HEK293 (cell line): ENCODE data around the gene GNG7.

Experiments
- CTCF ChIA-PET: fragments of 350-600 bp; formaldehyde crosslinking; extraction: SDS; loops from one replicate; lab custom pipeline; 2021; ENCODE audit warnings: antibody characterized with exemption; lab: Yijun Ruan, JAX
- POLR2A ChIA-PET: fragments of 300-600 bp; formaldehyde crosslinking; extraction: SDS; loops from one replicate; lab custom pipeline; 2020; ENCODE audit warnings: antibody characterized with exemption, inconsistent platforms; lab: Yijun Ruan, JAX
- H3K27ac ChIP-seq: fragments of 200-500 bp; sonication (Bioruptor generic); 2 replicates; pipeline ENCODE4 v1.5.1; 2014; ENCODE audit warnings: low read depth, low read length, control low read depth, inconsistent platforms; ENCODE audit errors: extremely low read depth
- H3K36me3 ChIP-seq, 2 experiments: fragments of 200-500 bp in 1 of 2; sonication (Bioruptor generic) in 1 of 2; 1 replicate in 1 of 2; 2 replicates in 1 of 2; pipeline ENCODE4 v1.5.1; 2014 to 2017; ENCODE audit warnings: inconsistent platforms in 2 of 2, low read length in 2 of 2; ENCODE audit not compliant: control insufficient read depth in 2 of 2, insufficient read depth in 1 of 2
- H3K4me1 ChIP-seq: fragments of 200-500 bp; sonication (Bioruptor generic); 2 replicates; pipeline ENCODE4 v1.5.1; 2014; ENCODE audit warnings: mild to moderate bottlenecking, low read length, inconsistent platforms; ENCODE audit not compliant: control insufficient read depth, insufficient read depth
- H3K4me3 ChIP-seq: 2 replicates; pipeline ENCODE4 v1.5.1; 2011; ENCODE audit warnings: low read depth, mild to moderate bottlenecking, control low read depth, low read length, moderate library complexity
- H3K9me3 ChIP-seq: fragments of 200-500 bp; sonication (Bioruptor generic); 2 replicates; pipeline ENCODE4 v1.5.1; 2014; ENCODE audit warnings: low read depth, low read length, inconsistent platforms; ENCODE audit not compliant: control insufficient read depth, insufficient read depth
- GLI2 ChIP-seq: fragments of 450-650 bp; formaldehyde crosslinking; IDR thresholded peaks from 2 replicates; pipeline ENCODE4; 2017; ENCODE audit warnings: missing biosample characterization, missing genetic modification characterization, low read depth, borderline replicate concordance
- KLF1 ChIP-seq: fragments of 450-650 bp; formaldehyde crosslinking; IDR thresholded peaks from 2 replicates; pipeline ENCODE4 v1.5.1; 2016; ENCODE audit warnings: missing biosample characterization, missing genetic modification characterization
- KLF10 ChIP-seq: fragments of 450-650 bp; IDR thresholded peaks from 2 replicates; pipeline ENCODE4 v1.5.1; 2018; ENCODE audit warnings: missing biosample characterization, mild to moderate bottlenecking, missing genetic modification characterization
- KLF9 ChIP-seq: fragments of 450-650 bp; formaldehyde crosslinking; IDR thresholded peaks from 2 replicates; pipeline ENCODE4 v1.5.1; 2016; ENCODE audit warnings: missing biosample characterization, missing genetic modification characterization, low read depth
- REPIN1 ChIP-seq: fragments of 450-650 bp; formaldehyde crosslinking; IDR thresholded peaks from 2 replicates; pipeline ENCODE4 v1.5.1; 2017; ENCODE audit warnings: missing biosample characterization, missing genetic modification characterization, low read depth
- SCRT1 ChIP-seq: fragments of 450-650 bp; formaldehyde crosslinking; IDR thresholded peaks from 2 replicates; pipeline ENCODE4 v1.5.1; 2016; ENCODE audit warnings: missing biosample characterization, missing genetic modification characterization, borderline replicate concordance
- SCRT2 ChIP-seq: fragments of 450-650 bp; formaldehyde crosslinking; IDR thresholded peaks from 2 replicates; pipeline ENCODE4 v1.5.1; 2016; ENCODE audit warnings: missing biosample characterization, missing genetic modification characterization
- ZFP37 ChIP-seq: fragments of 450-650 bp; formaldehyde crosslinking; IDR thresholded peaks from 2 replicates; pipeline ENCODE4 v1.5.1; 2016; ENCODE audit warnings: missing biosample characterization, missing genetic modification characterization
- ZNF114 ChIP-seq: fragments of 450-650 bp; formaldehyde crosslinking; IDR thresholded peaks from 2 replicates; pipeline ENCODE4 v1.5.0; 2017; ENCODE audit warnings: missing biosample characterization, missing genetic modification characterization
- ZNF223 ChIP-seq: fragments of 450-650 bp; formaldehyde crosslinking; IDR thresholded peaks from 2 replicates; pipeline ENCODE4 v1.5.1; 2016; ENCODE audit warnings: missing biosample characterization, missing genetic modification characterization
- ZNF24 ChIP-seq: fragments of 450-650 bp; formaldehyde crosslinking; IDR thresholded peaks from 2 replicates; pipeline ENCODE4 v1.5.1; 2016; ENCODE audit warnings: missing biosample characterization, missing genetic modification characterization
- ZNF341 ChIP-seq: fragments of 450-650 bp; formaldehyde crosslinking; IDR thresholded peaks from 2 replicates; pipeline ENCODE4; 2016; ENCODE audit warnings: low read depth, missing biosample characterization, missing genetic modification characterization
- ZNF561 ChIP-seq: fragments of 450-650 bp; IDR thresholded peaks from 2 replicates; pipeline ENCODE4 v1.5.1; 2018; ENCODE audit warnings: missing biosample characterization, missing genetic modification characterization, borderline replicate concordance
- ZNF585B ChIP-seq: fragments of 450-650 bp; formaldehyde crosslinking; IDR thresholded peaks from 2 replicates; pipeline ENCODE4 v1.5.1; 2016; ENCODE audit warnings: missing biosample characterization, missing genetic modification characterization
- ZNF623 ChIP-seq: fragments of 450-650 bp; formaldehyde crosslinking; IDR thresholded peaks from 2 replicates; pipeline ENCODE4 v1.5.1; 2016; ENCODE audit warnings: missing biosample characterization, missing genetic modification characterization
- ZNF670 ChIP-seq: fragments of 450-650 bp; formaldehyde crosslinking; IDR thresholded peaks from 2 replicates; pipeline ENCODE4 v1.5.1; 2016; ENCODE audit warnings: missing biosample characterization, missing genetic modification characterization, low read depth
- ZNF791 ChIP-seq: fragments of 450-650 bp; formaldehyde crosslinking; IDR thresholded peaks from 2 replicates; pipeline ENCODE4 v1.5.1; 2016; ENCODE audit warnings: missing biosample characterization, missing genetic modification characterization
- TF ChIP-seq, protein P1 (sequence below): fragments of 450-650 bp; formaldehyde crosslinking; IDR thresholded peaks from 2 replicates; pipeline ENCODE4; 2016; ENCODE audit warnings: missing biosample characterization, missing genetic modification characterization
- TF ChIP-seq, protein P2 (sequence below): fragments of 450-650 bp; formaldehyde crosslinking; IDR thresholded peaks from 2 replicates; pipeline ENCODE4 v1.5.1; 2017; ENCODE audit warnings: missing biosample characterization, missing genetic modification characterization
- TF ChIP-seq, protein P3 (sequence below): fragments of 450-650 bp; formaldehyde crosslinking; IDR thresholded peaks from 2 replicates; pipeline ENCODE4 v1.5.1; 2017; ENCODE audit warnings: missing biosample characterization, missing genetic modification characterization
- TF ChIP-seq, protein P4 (sequence below): fragments of 450-650 bp; formaldehyde crosslinking; IDR thresholded peaks from 2 replicates; pipeline ENCODE4 v1.5.1; 2016; ENCODE audit warnings: missing biosample characterization, missing genetic modification characterization
- TF ChIP-seq, protein P5 (sequence below): fragments of 450-650 bp; formaldehyde crosslinking; IDR thresholded peaks from 2 replicates; pipeline ENCODE4 v1.5.1; 2016; ENCODE audit warnings: missing biosample characterization, missing genetic modification characterization
- TF ChIP-seq, protein P6 (sequence below): fragments of 450-650 bp; formaldehyde crosslinking; IDR thresholded peaks from 2 replicates; pipeline ENCODE4 v1.5.1; 2016; ENCODE audit warnings: missing biosample characterization, missing genetic modification characterization

GNG7 gene

DNA sequence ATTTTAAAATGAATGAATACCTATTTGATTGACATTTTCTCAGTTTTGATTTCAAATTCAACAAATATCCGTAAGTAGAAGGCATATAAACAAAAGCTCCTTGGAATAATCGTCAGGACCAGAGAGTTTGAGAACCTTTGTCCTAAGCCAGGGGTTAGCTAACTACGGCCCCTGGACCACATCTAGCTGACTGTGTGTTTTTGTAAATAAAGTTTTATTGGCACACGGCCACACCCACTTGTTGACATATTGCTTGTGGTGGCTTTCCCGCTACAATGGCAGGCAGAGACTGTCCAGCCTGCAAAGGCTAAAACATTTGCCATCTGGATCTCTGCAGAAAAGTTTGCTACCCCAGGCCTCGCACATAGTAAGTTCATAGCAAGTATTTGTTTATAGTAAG lies 83.4 kb downstream of the GNG7 start:
- CTCF ChIA-PET, result interaction anchor here (0.6 to 1.6 kb wide), 6 partner anchors 9 to 357 kb away, joined by 3 to 7 read pairs (median 4); no protein-coding TSS in a partner anchor
- H3K36me3 ChIP-seq, result no peaks in the 10 kb centered on the region
- no peaks in the 10 kb centered on the region for H3K4me1 ChIP-seq
- TF ChIP-seq ZNF114 (tag by site-specific recombination), result no peak
- TF ChIP-seq, protein P1, sequence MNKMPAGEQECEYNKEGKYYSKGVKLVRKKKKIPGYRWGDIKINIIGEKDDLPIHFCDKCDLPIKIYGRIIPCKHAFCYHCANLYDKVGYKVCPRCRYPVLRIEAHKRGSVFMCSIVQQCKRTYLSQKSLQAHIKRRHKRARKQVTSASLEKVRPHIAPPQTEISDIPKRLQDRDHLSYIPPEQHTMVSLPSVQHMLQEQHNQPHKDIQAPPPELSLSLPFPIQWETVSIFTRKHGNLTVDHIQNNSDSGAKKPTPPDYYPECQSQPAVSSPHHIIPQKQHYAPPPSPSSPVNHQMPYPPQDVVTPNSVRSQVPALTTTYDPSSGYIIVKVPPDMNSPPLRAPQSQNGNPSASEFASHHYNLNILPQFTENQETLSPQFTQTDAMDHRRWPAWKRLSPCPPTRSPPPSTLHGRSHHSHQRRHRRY (tag by site-specific recombination), result no peak
- TF ChIP-seq, protein P2, sequence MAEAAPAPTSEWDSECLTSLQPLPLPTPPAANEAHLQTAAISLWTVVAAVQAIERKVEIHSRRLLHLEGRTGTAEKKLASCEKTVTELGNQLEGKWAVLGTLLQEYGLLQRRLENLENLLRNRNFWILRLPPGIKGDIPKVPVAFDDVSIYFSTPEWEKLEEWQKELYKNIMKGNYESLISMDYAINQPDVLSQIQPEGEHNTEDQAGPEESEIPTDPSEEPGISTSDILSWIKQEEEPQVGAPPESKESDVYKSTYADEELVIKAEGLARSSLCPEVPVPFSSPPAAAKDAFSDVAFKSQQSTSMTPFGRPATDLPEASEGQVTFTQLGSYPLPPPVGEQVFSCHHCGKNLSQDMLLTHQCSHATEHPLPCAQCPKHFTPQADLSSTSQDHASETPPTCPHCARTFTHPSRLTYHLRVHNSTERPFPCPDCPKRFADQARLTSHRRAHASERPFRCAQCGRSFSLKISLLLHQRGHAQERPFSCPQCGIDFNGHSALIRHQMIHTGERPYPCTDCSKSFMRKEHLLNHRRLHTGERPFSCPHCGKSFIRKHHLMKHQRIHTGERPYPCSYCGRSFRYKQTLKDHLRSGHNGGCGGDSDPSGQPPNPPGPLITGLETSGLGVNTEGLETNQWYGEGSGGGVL (tag by site-specific recombination), result no peak
- TF ChIP-seq, protein P3, sequence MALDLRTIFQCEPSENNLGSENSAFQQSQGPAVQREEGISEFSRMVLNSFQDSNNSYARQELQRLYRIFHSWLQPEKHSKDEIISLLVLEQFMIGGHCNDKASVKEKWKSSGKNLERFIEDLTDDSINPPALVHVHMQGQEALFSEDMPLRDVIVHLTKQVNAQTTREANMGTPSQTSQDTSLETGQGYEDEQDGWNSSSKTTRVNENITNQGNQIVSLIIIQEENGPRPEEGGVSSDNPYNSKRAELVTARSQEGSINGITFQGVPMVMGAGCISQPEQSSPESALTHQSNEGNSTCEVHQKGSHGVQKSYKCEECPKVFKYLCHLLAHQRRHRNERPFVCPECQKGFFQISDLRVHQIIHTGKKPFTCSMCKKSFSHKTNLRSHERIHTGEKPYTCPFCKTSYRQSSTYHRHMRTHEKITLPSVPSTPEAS (tag by site-specific recombination), result no peak
- no peak for TF ChIP-seq ZFP37 (tag by site-specific recombination)
- peak; percentile 81 for TF ChIP-seq KLF10 (tag by site-specific recombination)
- TF ChIP-seq GLI2 (tag by site-specific recombination), result no peak
- no peak for TF ChIP-seq ZNF623 (tag by site-specific recombination)
- TF ChIP-seq ZNF223 (tag by site-specific recombination), result no peak
- no peak for TF ChIP-seq ZNF561 (tag by site-specific recombination)
- no peak for TF ChIP-seq ZNF24
- TF ChIP-seq ZNF791 (tag by site-specific recombination), result no peak
- no peak for TF ChIP-seq ZNF670 (tag by site-specific recombination)
- TF ChIP-seq, protein P4, sequence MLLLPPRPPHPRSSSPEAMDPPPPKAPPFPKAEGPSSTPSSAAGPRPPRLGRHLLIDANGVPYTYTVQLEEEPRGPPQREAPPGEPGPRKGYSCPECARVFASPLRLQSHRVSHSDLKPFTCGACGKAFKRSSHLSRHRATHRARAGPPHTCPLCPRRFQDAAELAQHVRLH (tag by site-specific recombination), result no peak
- TF ChIP-seq, protein P5, sequence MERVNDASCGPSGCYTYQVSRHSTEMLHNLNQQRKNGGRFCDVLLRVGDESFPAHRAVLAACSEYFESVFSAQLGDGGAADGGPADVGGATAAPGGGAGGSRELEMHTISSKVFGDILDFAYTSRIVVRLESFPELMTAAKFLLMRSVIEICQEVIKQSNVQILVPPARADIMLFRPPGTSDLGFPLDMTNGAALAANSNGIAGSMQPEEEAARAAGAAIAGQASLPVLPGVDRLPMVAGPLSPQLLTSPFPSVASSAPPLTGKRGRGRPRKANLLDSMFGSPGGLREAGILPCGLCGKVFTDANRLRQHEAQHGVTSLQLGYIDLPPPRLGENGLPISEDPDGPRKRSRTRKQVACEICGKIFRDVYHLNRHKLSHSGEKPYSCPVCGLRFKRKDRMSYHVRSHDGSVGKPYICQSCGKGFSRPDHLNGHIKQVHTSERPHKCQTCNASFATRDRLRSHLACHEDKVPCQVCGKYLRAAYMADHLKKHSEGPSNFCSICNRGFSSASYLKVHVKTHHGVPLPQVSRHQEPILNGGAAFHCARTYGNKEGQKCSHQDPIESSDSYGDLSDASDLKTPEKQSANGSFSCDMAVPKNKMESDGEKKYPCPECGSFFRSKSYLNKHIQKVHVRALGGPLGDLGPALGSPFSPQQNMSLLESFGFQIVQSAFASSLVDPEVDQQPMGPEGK, result no peak
- TF ChIP-seq, protein P6, sequence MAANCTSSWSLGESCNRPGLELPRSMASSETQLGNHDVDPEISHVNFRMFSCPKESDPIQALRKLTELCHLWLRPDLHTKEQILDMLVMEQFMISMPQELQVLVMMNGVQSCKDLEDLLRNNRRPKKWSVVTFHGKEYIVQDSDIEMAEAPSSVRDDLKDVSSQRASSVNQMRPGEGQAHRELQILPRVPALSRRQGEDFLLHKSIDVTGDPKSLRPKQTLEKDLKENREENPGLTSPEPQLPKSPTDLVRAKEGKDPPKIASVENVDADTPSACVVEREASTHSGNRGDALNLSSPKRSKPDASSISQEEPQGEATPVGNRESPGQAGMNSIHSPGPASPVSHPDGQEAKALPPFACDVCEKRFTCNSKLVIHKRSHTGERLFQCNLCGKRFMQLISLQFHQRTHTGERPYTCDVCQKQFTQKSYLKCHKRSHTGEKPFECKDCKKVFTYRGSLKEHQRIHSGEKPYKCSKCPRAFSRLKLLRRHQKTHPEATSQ (tag by site-specific recombination), result no peak
- no peak for TF ChIP-seq ZNF585B
- peak; percentile 66; the same call in 1 of the 2 replicates for TF ChIP-seq KLF9 (tag by site-specific recombination)
- peak; percentile 58; the same call in 1 of the 2 replicates for TF ChIP-seq SCRT1 (tag by site-specific recombination)
- peak; percentile 92 for TF ChIP-seq SCRT2 (tag by site-specific recombination)
- no peak for TF ChIP-seq REPIN1 (tag by site-specific recombination)
- no peak for TF ChIP-seq ZNF341
- 0 out of 2 replicates have a peak, but pooled peaks have one; percentile 18 for TF ChIP-seq KLF1 (tag by site-specific recombination)
- TF ChIP-seq, all 188 proteins: peak for 5
- Histone ChIP-seq H3K9me3 (no peaks in the 10 kb centered on the region), H3K27ac (no peak overlapping the region), H3K4me3 (no peak overlapping the region)
- POLR2A ChIA-PET, result interaction anchor here (0.7 to 4.6 kb wide), 3 partner anchors 112 to 468 kb away, joined by 3 to 31 read pairs (median 3); partner anchors contain the start of genes AP3D1 and GADD45B
